ENCODE measurements around the gene SNTG2.
"Not testable (repeated sequence)": the region's sequence is repeated elsewhere in the genome, so short reads cannot be mapped to it uniquely, and the experiment has no call there.

SNTG2 gene

DNA sequence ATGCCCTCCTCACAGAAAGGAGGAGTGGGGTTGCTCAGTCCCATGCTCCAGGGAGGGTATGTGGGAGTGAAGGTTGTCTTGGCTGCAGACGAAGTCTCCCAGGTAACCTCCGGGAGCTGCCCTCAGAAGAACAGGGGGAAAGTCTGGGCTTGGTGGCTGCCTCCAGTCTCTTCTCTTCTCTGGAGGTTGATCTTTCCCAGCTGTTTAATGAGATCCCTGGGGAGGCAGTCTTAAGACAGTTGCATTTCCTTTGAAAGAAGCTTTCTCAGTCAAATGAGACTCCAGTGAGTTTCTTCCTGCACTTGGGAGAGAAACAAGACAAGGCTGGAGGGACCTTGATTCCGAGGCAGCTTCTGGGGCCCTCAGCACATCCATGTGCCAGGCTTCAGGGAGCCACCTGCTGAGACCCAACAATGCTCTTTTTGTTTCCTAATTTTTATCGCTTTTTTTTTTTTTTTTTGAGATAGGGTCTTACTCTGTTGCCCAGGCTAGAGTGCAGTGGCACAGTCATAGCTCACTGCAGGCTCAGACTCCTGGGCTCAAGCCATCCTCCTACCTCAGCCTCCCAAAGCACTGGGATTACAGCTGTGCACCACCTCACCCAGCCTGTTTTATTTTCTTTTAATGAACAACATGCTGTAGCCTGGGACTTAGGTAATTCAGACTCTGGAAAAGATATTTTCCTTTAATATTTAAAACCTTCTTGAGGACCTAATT lies 390.9 kb downstream of the SNTG2 start:
- no peak for DNase-seq

DNA sequence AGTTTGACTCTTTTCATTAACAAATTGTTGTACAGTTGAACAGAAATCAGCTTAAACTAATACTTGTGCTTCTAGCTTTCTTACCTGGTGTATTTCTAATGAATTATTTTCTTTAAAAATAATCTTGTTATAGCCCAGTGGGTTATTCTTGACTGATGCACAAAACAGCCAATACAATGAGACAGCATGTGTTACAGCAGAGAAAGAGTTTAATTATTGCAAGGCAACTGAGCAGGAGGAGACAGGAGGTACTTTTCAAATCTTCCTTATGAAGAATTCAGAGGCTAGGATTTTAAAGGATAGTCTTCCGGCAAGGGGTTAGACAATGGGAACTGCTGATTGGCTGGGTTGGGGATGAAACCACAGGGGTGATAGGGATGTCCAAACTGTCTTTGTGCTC lies 398.1 kb downstream of the SNTG2 start:
- no peak for DNase-seq

- DNase-seq: no peak
Measured at GRCh38 chr2:1350111-1350510, 399.5 kb downstream of the SNTG2 start.

GRCh38 chr2:1353124-1353523 lies 402.5 kb downstream of the SNTG2 start:
- no peak for DNase-seq

GRCh38 chr2:1353543-1353942 lies 402.9 kb downstream of the SNTG2 start:
- DNase-seq: no peak

GRCh38 chr2:1360144-1360543 lies 409.5 kb downstream of the SNTG2 start:
- no peak for DNase-seq

GRCh38 chr2:1360557-1361250 lies 410.1 kb downstream of the SNTG2 start:
- no peak for DNase-seq

GRCh38 chr2:1363367-1363766 lies 412.7 kb downstream of the SNTG2 start:
- DNase-seq: no peak

DNA sequence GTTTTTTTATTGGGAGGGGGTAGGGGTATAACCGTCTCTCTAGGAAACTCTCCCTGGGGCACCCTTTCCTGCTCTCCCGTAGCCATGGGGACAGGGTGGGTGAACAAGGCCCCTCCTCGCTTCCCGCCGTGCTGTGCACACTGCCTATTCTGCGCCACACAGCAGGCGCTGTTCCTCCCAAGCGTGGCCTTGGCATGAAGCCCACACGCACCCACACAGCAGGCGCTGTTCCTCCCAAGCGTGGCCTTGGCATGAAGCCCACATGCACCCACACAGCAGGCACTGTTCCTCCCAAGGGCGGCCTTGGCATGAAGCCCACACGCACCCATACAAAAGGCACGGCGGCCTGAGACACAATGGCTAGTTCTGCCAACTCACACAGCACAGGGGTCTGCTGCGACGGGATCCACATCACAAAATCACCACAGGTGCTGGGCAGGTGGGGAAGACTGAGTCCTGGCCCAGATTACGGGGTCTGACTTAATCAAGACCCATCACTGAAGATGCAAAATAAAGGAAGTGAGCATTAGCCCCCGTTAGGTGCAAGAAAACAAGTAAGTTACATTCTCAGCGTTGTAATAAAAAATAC lies 416.0 kb downstream of the SNTG2 start:
- no peak for DNase-seq

- DNase-seq: no peak
Measured at GRCh38 chr2:1367601-1368000, 417.0 kb downstream of the SNTG2 start.

- DNase-seq: no peak
Measured at GRCh38 chr2:1369905-1370304, 419.3 kb downstream of the SNTG2 start.

DNA sequence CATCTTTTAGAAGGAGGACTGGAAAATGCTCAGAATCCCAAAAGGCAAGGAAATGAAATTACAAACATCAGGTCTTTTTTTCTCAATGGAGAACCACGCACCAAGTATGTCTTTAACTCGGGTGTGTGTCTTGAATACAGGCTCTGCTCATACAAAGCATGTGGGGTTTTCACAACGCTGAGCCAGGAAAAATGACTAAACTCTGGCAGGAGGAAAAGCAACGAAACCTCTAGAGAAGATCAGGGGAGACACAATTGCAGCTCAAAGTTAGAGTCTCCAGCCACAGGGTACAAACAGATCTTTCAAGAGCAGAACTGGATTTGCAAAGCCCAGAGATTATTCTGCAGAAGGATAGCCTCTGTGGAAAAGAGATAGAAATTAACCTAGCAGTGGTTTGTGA lies 419.8 kb downstream of the SNTG2 start:
- DNase-seq: no peak

- no peak for DNase-seq
Measured at GRCh38 chr2:1371082-1371481, 420.4 kb downstream of the SNTG2 start.

DNA sequence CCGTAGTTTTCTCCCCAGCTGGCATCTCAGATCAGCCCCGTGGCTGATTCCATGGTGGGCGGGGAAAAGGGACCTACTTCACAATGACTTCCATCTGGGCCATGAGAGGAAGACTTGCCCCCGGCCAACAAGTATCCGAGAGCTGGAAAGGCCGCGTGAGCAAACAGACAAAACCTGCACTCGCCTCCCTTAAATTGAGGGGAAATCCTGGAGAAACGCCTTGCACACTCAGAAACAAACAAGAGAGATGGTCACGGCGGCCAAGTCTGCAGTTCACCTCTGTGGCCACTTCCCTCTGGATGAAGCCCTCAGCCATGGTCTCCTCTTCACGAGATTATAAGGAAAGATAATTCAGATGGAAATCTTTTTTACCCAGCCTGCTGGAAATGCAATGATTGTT lies 423.2 kb downstream of the SNTG2 start:
- DNase-seq: no peak

DNA sequence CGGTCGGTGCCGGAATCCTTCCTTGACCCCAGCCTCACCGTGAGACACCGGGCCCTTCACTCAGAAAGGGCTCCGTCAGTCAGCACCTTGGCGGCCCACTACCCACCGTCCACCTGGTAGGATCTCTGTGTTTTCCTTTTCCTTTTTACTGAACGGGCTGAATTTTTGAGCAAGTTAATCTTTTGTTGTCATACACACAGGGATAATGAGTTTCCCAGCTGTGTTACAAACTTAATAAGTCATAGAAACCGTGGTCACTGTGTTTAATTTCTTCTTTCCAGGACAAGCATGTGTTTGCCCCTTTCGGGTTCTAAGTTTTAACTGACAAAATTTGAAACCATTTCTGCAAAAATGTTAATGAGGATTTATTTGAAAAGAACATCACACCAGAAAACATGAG lies 423.6 kb downstream of the SNTG2 start:
- no peak for DNase-seq

- no peak for DNase-seq
Measured at GRCh38 chr2:1375794-1376193, 425.1 kb downstream of the SNTG2 start.

- no peak for DNase-seq
Measured at GRCh38 chr2:1377473-1377872, 426.8 kb downstream of the SNTG2 start.

DNA sequence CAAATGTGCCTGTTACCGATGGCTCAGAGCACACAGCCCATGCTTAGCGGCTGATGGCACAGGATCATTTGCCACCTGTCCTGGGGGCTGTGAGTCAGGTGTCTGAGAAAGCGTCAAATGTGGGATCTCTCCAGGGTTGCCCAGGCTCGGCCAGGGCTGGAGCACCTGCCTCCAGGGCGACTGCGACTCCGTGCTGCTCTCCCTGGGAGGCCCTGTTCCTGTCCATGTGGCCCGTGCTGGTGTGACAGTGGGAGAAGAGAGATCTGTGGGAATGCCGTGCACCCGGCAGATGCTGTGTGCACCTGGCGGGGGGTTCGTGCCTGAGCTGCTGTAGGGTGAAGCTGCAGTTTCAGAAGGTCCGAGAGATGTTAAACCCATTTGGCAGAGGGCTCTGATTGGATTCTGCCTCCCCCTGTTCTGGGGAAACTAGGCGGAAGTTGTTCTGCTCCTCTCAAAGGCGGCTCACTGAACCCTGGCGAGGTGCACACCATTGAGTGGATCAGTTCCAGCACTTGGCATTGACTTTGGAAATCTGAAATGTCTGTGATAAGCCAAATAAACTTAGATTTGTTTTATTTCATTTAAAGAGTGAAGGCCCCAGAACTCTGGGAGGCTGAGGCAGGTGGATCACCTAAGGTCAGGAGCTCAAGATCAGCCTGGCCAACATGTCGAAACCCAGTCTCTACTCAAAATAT lies 428.0 kb downstream of the SNTG2 start:
- DNase-seq: no peak

- no peak for DNase-seq
Measured at GRCh38 chr2:1381644-1382043, 431.0 kb downstream of the SNTG2 start.

DNA sequence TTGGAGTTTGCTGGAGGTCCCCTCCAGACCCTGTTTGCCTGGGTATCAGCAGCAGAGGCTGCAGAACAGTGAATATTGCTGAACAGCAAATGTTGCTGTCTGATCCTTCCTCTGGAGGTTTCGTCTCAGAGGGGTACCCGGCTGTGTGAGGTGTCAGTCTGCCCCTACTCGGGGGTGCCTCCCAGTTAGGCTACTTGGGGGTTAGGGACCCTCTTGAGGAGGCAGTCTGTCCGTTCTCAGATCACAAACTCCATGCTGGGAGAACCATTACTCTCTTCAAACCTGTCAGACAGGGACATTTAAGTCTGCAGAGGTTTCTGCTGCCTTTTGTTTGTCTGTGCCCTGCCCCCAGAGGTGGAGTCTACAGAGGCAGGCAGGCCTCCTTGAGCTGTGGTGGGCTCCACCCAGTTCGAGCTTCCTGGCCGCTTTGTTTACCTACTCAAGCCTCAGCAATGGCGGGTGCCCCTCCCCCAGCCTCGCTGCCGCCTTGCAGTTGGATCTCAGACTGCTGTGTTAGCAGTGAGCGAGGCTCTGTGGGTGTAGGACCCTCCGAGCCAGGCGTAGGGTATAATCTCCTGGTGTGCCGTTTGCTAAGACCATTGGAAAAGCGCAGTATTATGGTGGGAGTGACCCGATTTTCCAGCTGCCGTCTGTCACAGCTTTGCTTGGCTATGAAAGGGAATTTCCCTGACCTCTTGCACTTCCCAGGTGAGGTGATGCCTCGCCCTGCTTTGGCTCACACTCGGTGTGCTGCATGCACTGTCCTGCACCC lies 437.5 kb downstream of the SNTG2 start:
- not testable (repeated sequence) for DNase-seq

DNA sequence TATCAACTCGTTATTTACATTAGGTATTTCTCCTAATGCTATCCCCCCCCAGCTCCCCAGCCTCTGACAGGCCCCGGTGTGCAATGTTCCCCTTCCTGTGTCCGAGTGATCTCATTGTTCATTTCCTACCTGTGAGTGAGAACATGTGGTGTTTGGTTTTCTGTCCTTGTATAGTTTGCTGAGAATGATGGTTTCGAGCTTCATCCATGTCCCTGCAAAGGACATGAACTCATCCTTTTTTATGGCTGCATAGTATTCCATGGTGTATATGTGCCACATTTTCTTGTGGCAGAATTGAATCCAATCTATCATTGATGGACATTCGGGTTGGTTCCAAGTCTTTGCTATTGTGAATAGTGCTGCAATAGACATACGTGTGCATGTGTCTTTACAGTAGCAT lies 439.5 kb downstream of the SNTG2 start:
- DNase-seq: not testable (repeated sequence)

DNA sequence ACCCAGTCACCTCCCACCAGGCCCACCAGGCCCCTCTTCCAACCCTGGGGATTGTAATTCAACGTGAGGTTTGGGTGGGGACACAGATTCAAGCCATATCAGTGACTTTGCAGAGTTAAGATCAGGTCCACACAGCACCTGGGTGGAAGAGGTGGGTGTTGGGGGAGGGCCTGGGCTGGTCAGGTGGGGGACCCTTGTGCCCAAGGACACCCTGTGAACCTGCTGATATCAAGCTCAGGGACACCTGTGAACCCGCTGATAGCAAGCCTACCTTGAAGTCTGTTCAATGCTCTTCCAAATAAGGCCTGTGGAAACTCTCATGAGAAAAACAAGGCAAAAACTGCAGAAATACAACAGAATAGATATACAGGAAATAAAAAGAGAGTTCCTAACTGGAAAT lies 442.7 kb downstream of the SNTG2 start:
- DNase-seq: no peak
